D721Med (cell line): ENCODE measurements around the gene FHL2.

Source experiments
- DNase-seq: peaks from one replicate; pipeline ENCODE4 v3.0.0; 2011; ENCODE audit warnings: low spot score; ENCODE audit not compliant: insufficient read length
- FAIRE-seq: peaks from 2 replicates; lab custom pipeline; 2011; peaks lifted over from hg19 to GRCh38; lab: Jason Lieb, UNC
- CTCF ChIP-seq: IDR thresholded peaks from 2 replicates; pipeline ENCODE4 v1.5.1; 2012; ENCODE audit warnings: mild to moderate bottlenecking, control low read depth; ENCODE audit not compliant: insufficient read depth; ENCODE audit errors: missing control alignments

Gene FHL2

GRCh38 chr2:105379741-105380186 is 19.1 kb downstream of the FHL2 start:
- FAIRE-seq, result no peak
- no peak for TF ChIP-seq CTCF
- no peak for DNase-seq

- no peak for TF ChIP-seq CTCF
- FAIRE-seq (no peak), DNase-seq (no peak)
Measured at GRCh38 chr2:105378921-105379383, 19.9 kb downstream of the FHL2 start.

GRCh38 chr2:105378276-105378840 is 20.5 kb downstream of the FHL2 start:
- TF ChIP-seq CTCF, result no peak
- FAIRE-seq (no peak), DNase-seq (no peak)

- FAIRE-seq, result no peak
- no peak for DNase-seq
- TF ChIP-seq CTCF, result no peak
Measured at GRCh38 chr2:105377871-105378270, 21.0 kb downstream of the FHL2 start.

- DNase-seq (no peak), FAIRE-seq (no peak)
- no peak for TF ChIP-seq CTCF
Measured at GRCh38 chr2:105376789-105377240, 22.0 kb downstream of the FHL2 start.

GRCh38 chr2:105376010-105376409 is 22.8 kb downstream of the FHL2 start:
- no peak for FAIRE-seq

More at GRCh38 chr2:105376010-105376409, 22.8 kb downstream of the FHL2 start:
- no peak for TF ChIP-seq CTCF
- DNase-seq, result no peak
